ENCODE results near the gene CPT1C.
A peak's percentile ranks its signal among the peaks of the same experiment; 100 is the strongest.

CPT1C gene

GRCh38 chr19:49662011-49662410 lies 28.9 kb upstream of the CPT1C start:
- peaks cover 57% of the 10 kb centered on the region for H3K36me3 ChIP-seq (ENCODE audit: control insufficient read depth, insufficient read depth, low read length)
- no peaks in the 10 kb centered on the region for H3K27me3 ChIP-seq (ENCODE audit: control insufficient read depth, insufficient read depth, low read length)
- peaks cover 7% of the 10 kb centered on the region; the same call in 1 of the 2 replicates for H3K9me3 ChIP-seq (ENCODE audit: control insufficient read depth, insufficient read depth, low read length)
- H3K9ac ChIP-seq (ENCODE audit: low read depth, low read length) = no peak overlapping the region
- H3K4me1 ChIP-seq (ENCODE audit: control insufficient read depth, insufficient read depth, low read length) = no peaks in the 10 kb centered on the region
- no peak overlapping the region for H3K27ac ChIP-seq (ENCODE audit: low read depth, low read length)
- no peak overlapping the region for H3K4me3 ChIP-seq (ENCODE audit: low read depth, low read length)

- Histone ChIP-seq H3K27me3 (ENCODE audit: control insufficient read depth, insufficient read depth, low read length) (no peaks in the 10 kb centered on the region), H3K36me3 (ENCODE audit: control insufficient read depth, insufficient read depth, low read length) (peaks cover 57% of the 10 kb centered on the region), H3K9me3 (ENCODE audit: control insufficient read depth, insufficient read depth, low read length) (peaks cover 7% of the 10 kb centered on the region; the same call in 1 of the 2 replicates), H3K4me1 (ENCODE audit: control insufficient read depth, insufficient read depth, low read length) (no peaks in the 10 kb centered on the region), H3K9ac (ENCODE audit: low read depth, low read length) (no peak overlapping the region), H3K4me3 (ENCODE audit: low read depth, low read length) (no peak overlapping the region), H3K27ac (ENCODE audit: low read depth, low read length) (no peak overlapping the region)
Measured at GRCh38 chr19:49663224-49663623, 27.7 kb upstream of the CPT1C start.

GRCh38 chr19:49664171-49665035 lies 26.5 kb upstream of the CPT1C start:
- peak overlapping the region; percentile 86 for H3K4me3 ChIP-seq (ENCODE audit: low read depth, low read length)
- H3K27ac ChIP-seq (ENCODE audit: low read depth, low read length) = peak overlapping the region; percentile 88
- no peaks in the 10 kb centered on the region for H3K27me3 ChIP-seq (ENCODE audit: control insufficient read depth, insufficient read depth, low read length)
- peaks cover 7% of the 10 kb centered on the region; the same call in 1 of the 2 replicates for H3K9me3 ChIP-seq (ENCODE audit: control insufficient read depth, insufficient read depth, low read length)
- peak overlapping the region; percentile 81 for H3K9ac ChIP-seq (ENCODE audit: low read depth, low read length)
- peaks cover 56% of the 10 kb centered on the region for H3K36me3 ChIP-seq (ENCODE audit: control insufficient read depth, insufficient read depth, low read length)
- H3K4me1 ChIP-seq (ENCODE audit: control insufficient read depth, insufficient read depth, low read length) = no peaks in the 10 kb centered on the region

GRCh38 chr19:49665036-49665350 lies 25.9 kb upstream of the CPT1C start:
- Histone ChIP-seq H3K36me3 (ENCODE audit: control insufficient read depth, insufficient read depth, low read length) (peaks cover 57% of the 10 kb centered on the region), H3K27me3 (ENCODE audit: control insufficient read depth, insufficient read depth, low read length) (no peaks in the 10 kb centered on the region), H3K9ac (ENCODE audit: low read depth, low read length) (peak overlapping the region; percentile 81), H3K4me1 (ENCODE audit: control insufficient read depth, insufficient read depth, low read length) (no peaks in the 10 kb centered on the region), H3K4me3 (ENCODE audit: low read depth, low read length) (peak overlapping the region; percentile 86), H3K9me3 (ENCODE audit: control insufficient read depth, insufficient read depth, low read length) (peaks cover 5% of the 10 kb centered on the region; the same call in 1 of the 2 replicates), H3K27ac (ENCODE audit: low read depth, low read length) (peak overlapping the region; percentile 88)

- H3K36me3 ChIP-seq (ENCODE audit: control insufficient read depth, insufficient read depth, low read length) = peaks cover 55% of the 10 kb centered on the region
- no peaks in the 10 kb centered on the region for H3K4me1 ChIP-seq (ENCODE audit: control insufficient read depth, insufficient read depth, low read length)
- peak within 1 kb of the TSS; percentile 81 for H3K9ac ChIP-seq (ENCODE audit: low read depth, low read length)
- H3K27ac ChIP-seq (ENCODE audit: low read depth, low read length) = peak within 1 kb of the TSS; percentile 88
- no peaks in the 10 kb centered on the region for H3K27me3 ChIP-seq (ENCODE audit: control insufficient read depth, insufficient read depth, low read length)
- H3K9me3 ChIP-seq (ENCODE audit: control insufficient read depth, insufficient read depth, low read length) = no peaks in the 10 kb centered on the region
- H3K4me3 ChIP-seq (ENCODE audit: low read depth, low read length) = peak within 1 kb of the TSS; percentile 86
Measured at GRCh38 chr19:49665351-49666119, 25.4 kb upstream of the CPT1C start, which contains the start of the genes BCL2L12 and IRF3. Gene BCL2L12, plus strand, starts transcription at chr19:49665933. Its CDS starts 760 bp downstream, at chr19:49666693. Gene IRF3, minus strand, starts transcription at chr19:49665857. Its CDS starts 1,019 bp downstream, at chr19:49664838.

GRCh38 chr19:49666120-49666444 lies 24.8 kb upstream of the CPT1C start:
- peak overlapping the region; percentile 88 for H3K27ac ChIP-seq (ENCODE audit: low read depth, low read length)
- peaks cover 55% of the 10 kb centered on the region for H3K36me3 ChIP-seq (ENCODE audit: control insufficient read depth, insufficient read depth, low read length)
- no peaks in the 10 kb centered on the region for H3K27me3 ChIP-seq (ENCODE audit: control insufficient read depth, insufficient read depth, low read length)
- no peaks in the 10 kb centered on the region for H3K4me1 ChIP-seq (ENCODE audit: control insufficient read depth, insufficient read depth, low read length)
- peak overlapping the region; percentile 34 for H3K9ac ChIP-seq (ENCODE audit: low read depth, low read length)
- no peaks in the 10 kb centered on the region for H3K9me3 ChIP-seq (ENCODE audit: control insufficient read depth, insufficient read depth, low read length)
- peak overlapping the region; percentile 86 for H3K4me3 ChIP-seq (ENCODE audit: low read depth, low read length)

GRCh38 chr19:49667473-49667872 lies 23.4 kb upstream of the CPT1C start:
- Histone ChIP-seq H3K4me1 (ENCODE audit: control insufficient read depth, insufficient read depth, low read length) (peaks cover 6% of the 10 kb centered on the region; the same call in 1 of the 2 replicates), H3K9me3 (ENCODE audit: control insufficient read depth, insufficient read depth, low read length) (no peaks in the 10 kb centered on the region), H3K27me3 (ENCODE audit: control insufficient read depth, insufficient read depth, low read length) (no peaks in the 10 kb centered on the region), H3K36me3 (ENCODE audit: control insufficient read depth, insufficient read depth, low read length) (peaks cover 42% of the 10 kb centered on the region), H3K27ac (ENCODE audit: low read depth, low read length) (no peak overlapping the region), H3K9ac (ENCODE audit: low read depth, low read length) (no peak overlapping the region), H3K4me3 (ENCODE audit: low read depth, low read length) (no peak overlapping the region)

- H3K9ac ChIP-seq (ENCODE audit: low read depth, low read length) = no peak overlapping the region
- peaks cover 40% of the 10 kb centered on the region for H3K36me3 ChIP-seq (ENCODE audit: control insufficient read depth, insufficient read depth, low read length)
- no peaks in the 10 kb centered on the region for H3K27me3 ChIP-seq (ENCODE audit: control insufficient read depth, insufficient read depth, low read length)
- H3K4me1 ChIP-seq (ENCODE audit: control insufficient read depth, insufficient read depth, low read length) = peaks cover 6% of the 10 kb centered on the region; the same call in 1 of the 2 replicates
- H3K27ac ChIP-seq (ENCODE audit: low read depth, low read length) = no peak overlapping the region
- no peak overlapping the region for H3K4me3 ChIP-seq (ENCODE audit: low read depth, low read length)
- no peaks in the 10 kb centered on the region for H3K9me3 ChIP-seq (ENCODE audit: control insufficient read depth, insufficient read depth, low read length)
Measured at GRCh38 chr19:49669516-49669915, 21.4 kb upstream of the CPT1C start.

- H3K9me3 ChIP-seq (ENCODE audit: control insufficient read depth, insufficient read depth, low read length) = no peaks in the 10 kb centered on the region
- H3K4me1 ChIP-seq (ENCODE audit: control insufficient read depth, insufficient read depth, low read length) = peaks cover 6% of the 10 kb centered on the region; the same call in 1 of the 2 replicates
- H3K4me3 ChIP-seq (ENCODE audit: low read depth, low read length) = peak overlapping the region; percentile 49
- no peaks in the 10 kb centered on the region for H3K27me3 ChIP-seq (ENCODE audit: control insufficient read depth, insufficient read depth, low read length)
- peak overlapping the region; percentile 29; the same call in 1 of the 2 replicates for H3K9ac ChIP-seq (ENCODE audit: low read depth, low read length)
- H3K36me3 ChIP-seq (ENCODE audit: control insufficient read depth, insufficient read depth, low read length) = peaks cover 36% of the 10 kb centered on the region
- H3K27ac ChIP-seq (ENCODE audit: low read depth, low read length) = peak overlapping the region; percentile 75
Measured at GRCh38 chr19:49672131-49672919, 18.6 kb upstream of the CPT1C start.

- Histone ChIP-seq H3K27me3 (ENCODE audit: control insufficient read depth, insufficient read depth, low read length) (no peaks in the 10 kb centered on the region), H3K9ac (ENCODE audit: low read depth, low read length) (peak overlapping the region; percentile 96), H3K27ac (ENCODE audit: low read depth, low read length) (peak overlapping the region; percentile 96), H3K9me3 (ENCODE audit: control insufficient read depth, insufficient read depth, low read length) (no peaks in the 10 kb centered on the region), H3K4me3 (ENCODE audit: low read depth, low read length) (peak overlapping the region; percentile 67), H3K36me3 (ENCODE audit: control insufficient read depth, insufficient read depth, low read length) (peaks cover 15% of the 10 kb centered on the region), H3K4me1 (ENCODE audit: control insufficient read depth, insufficient read depth, low read length) (peaks cover 19% of the 10 kb centered on the region)
Measured at GRCh38 chr19:49676136-49676783, 14.7 kb upstream of the CPT1C start.
